HCT116 (cell line): ENCODE measurements around the gene CA10. TPM values are rescaled to one million over a fixed set of nuclear protein-coding genes. Genes with fewer than 3 reads are reported as not detected.

Experiments
- ATAC-seq: fragments of 200-7000 bp; cut with Tn5 transposase; 2 replicates; pipeline ENCODE4 v1.9.1; 2020; ENCODE audit warnings: mild to moderate bottlenecking, moderate library complexity
- BruUV-seq: library from RNA; stranded (reverse); fragments of 400-500 nt; replicated peaks from 2 replicates; lab custom pipeline; 2021; lab: Mats Ljungman, UMichigan
- CTCF ChIA-PET: fragments of 300-600 bp; sonication (Branson Sonifier 250); formaldehyde crosslinking; loops from one replicate; lab custom pipeline; 2021; ENCODE audit warnings: antibody characterized with exemption; lab: Charles Lee
- POLR2A ChIA-PET: fragments of 300-600, 350-600 bp; sonication (Branson Sonifier 250); formaldehyde crosslinking; loops from one replicate; lab custom pipeline; 2021; ENCODE audit warnings: antibody characterized with exemption; lab: Charles Lee
- RAD21 ChIA-PET, 2 experiments: fragments of 300-600 bp; sonication (Branson Sonifier 250); formaldehyde crosslinking; loops; one replicate each; lab custom pipeline; 2023; ENCODE audit warnings: low total read pairs in 2 of 2; ENCODE audit not compliant: uncharacterized antibody in 2 of 2, unreplicated experiment in 2 of 2, low non-redundant PET in 1 of 2; lab: Charles Lee
- DNase-seq: peaks from one replicate; pipeline ENCODE4 v3.0.0-alpha.2; 2010; ENCODE audit warnings: low read depth, low spot score
- H2AFZ ChIP-seq: fragments of 200-600 bp; shearing (Covaris generic), sonication (generic); 2 replicates; pipeline ENCODE4 v1.6.1; 2017; ENCODE audit warnings: low read depth, mixed run types, mixed read lengths, antibody characterized with exemption, low read length; ENCODE audit not compliant: poor library complexity, severe bottlenecking
- H3K27ac ChIP-seq: 2 replicates; pipeline ENCODE4 v1.5.1; 2012; ENCODE audit warnings: low read depth, low read length
- H3K27me3 ChIP-seq: fragments of 200-600 bp; sonication (generic); 2 replicates; pipeline ENCODE4 v1.6.1; 2016; ENCODE audit warnings: mixed run types, low read length, mixed read lengths; ENCODE audit not compliant: insufficient read depth
- H3K36me3 ChIP-seq, 2 experiments: fragments of 200-500 bp in 1 of 2; fragments of 200-600 bp in 1 of 2; sonication (Bioruptor generic) in 1 of 2; sonication (generic) in 1 of 2; 2 replicates each; pipeline versions ENCODE4 v1.5.1 to v1.6.1; 2014 to 2016; ENCODE audit warnings: low read length in 2 of 2, inconsistent platforms in 1 of 2, mixed read lengths in 1 of 2, mixed run types in 1 of 2; ENCODE audit not compliant: insufficient read depth in 2 of 2, control insufficient read depth in 1 of 2
- H3K4me1 ChIP-seq, 2 experiments: fragments of 200-600 bp in 1 of 2; sonication (generic) in 1 of 2; 2 replicates each; pipeline versions ENCODE4 v1.5.1 to v1.6.1; 2012 to 2017; ENCODE audit warnings: low read length in 2 of 2, inconsistent platforms in 1 of 2, mild to moderate bottlenecking in 1 of 2, mixed read lengths in 1 of 2, mixed run types in 1 of 2, moderate library complexity in 1 of 2; ENCODE audit not compliant: insufficient read depth in 2 of 2, control insufficient read depth in 1 of 2
- H3K4me2 ChIP-seq: fragments of 200-600 bp; sonication (generic); 2 replicates; pipeline ENCODE4 v1.6.1; 2017; ENCODE audit warnings: mixed run types, low read length, mixed read lengths
- H3K4me3 ChIP-seq, 2 experiments: fragments of 200-600 bp in 1 of 2; sonication (generic) in 1 of 2; replicated peaks in 1 of 2; 2 replicates each; pipeline ENCODE4 v1.5.1; 2011 to 2016; ENCODE audit warnings: low read length in 2 of 2, control low read depth in 1 of 2, low read depth in 1 of 2, mild to moderate bottlenecking in 1 of 2, mixed read lengths in 1 of 2, mixed run types in 1 of 2
- H3K79me2 ChIP-seq: fragments of 200-600 bp; sonication (generic); 2 replicates; pipeline ENCODE4 v1.6.1; 2017; ENCODE audit warnings: mild to moderate bottlenecking, mixed run types, low read length, moderate library complexity, mixed read lengths; ENCODE audit not compliant: insufficient read depth
- H3K9ac ChIP-seq: fragments of 200-600 bp; sonication (generic); 2 replicates; pipeline ENCODE4 v1.6.1; 2016; ENCODE audit warnings: low read length, mixed read lengths
- H3K9me2 ChIP-seq: fragments of 200-600 bp; sonication (generic), shearing (Covaris generic); 2 replicates; pipeline ENCODE4 v1.6.1; 2017; ENCODE audit warnings: mixed run types, mild to moderate bottlenecking, moderate library complexity; ENCODE audit not compliant: insufficient read depth
- H3K9me3 ChIP-seq, 2 experiments: fragments of 200-500 bp in 1 of 2; fragments of 200-600 bp in 1 of 2; sonication (Bioruptor generic) in 1 of 2; sonication (generic) in 1 of 2; 2 replicates each; pipeline ENCODE4 v1.6.1; 2014 to 2017; ENCODE audit warnings: low read length in 2 of 2, mixed read lengths in 2 of 2, inconsistent platforms in 1 of 2, low read depth in 1 of 2, mild to moderate bottlenecking in 1 of 2, mixed run types in 1 of 2, moderate library complexity in 1 of 2; ENCODE audit not compliant: control insufficient read depth in 1 of 2, insufficient read depth in 1 of 2
- H4K20me1 ChIP-seq: fragments of 200-600 bp; sonication (generic), shearing (Covaris generic); 2 replicates; pipeline ENCODE4 v1.6.1; 2017; ENCODE audit warnings: mixed run types, mild to moderate bottlenecking, moderate library complexity; ENCODE audit not compliant: insufficient read depth
- ATF3 ChIP-seq: IDR thresholded peaks from 2 replicates; pipeline ENCODE4 v1.6.1; 2012
- CBX3 ChIP-seq: IDR thresholded peaks from 2 replicates; pipeline ENCODE4 v1.6.1; 2012; ENCODE audit warnings: low read depth
- CEBPB ChIP-seq: IDR thresholded peaks from 2 replicates; pipeline ENCODE4 v1.6.1; 2012; ENCODE audit warnings: low read depth
- EGR1 ChIP-seq: IDR thresholded peaks from 2 replicates; pipeline ENCODE4 v1.6.1; 2012; ENCODE audit warnings: low read depth
- EZH2phosphoT487 ChIP-seq: fragments of 200-600 bp; IDR thresholded peaks from 2 replicates; pipeline ENCODE4 v1.6.1; 2018; ENCODE audit warnings: antibody characterized with exemption, borderline replicate concordance
- MAX ChIP-seq: IDR thresholded peaks from 2 replicates; pipeline ENCODE4 v1.6.1; 2012
- POLR2A ChIP-seq: IDR thresholded peaks from 2 replicates; pipeline ENCODE4 v1.7.0; 2011; ENCODE audit warnings: borderline replicate concordance; ENCODE audit not compliant: insufficient read depth, insufficient read length; ENCODE audit errors: extremely low read depth
- REST ChIP-seq: IDR thresholded peaks from 2 replicates; pipeline ENCODE4 v1.6.1; 2012; ENCODE audit warnings: low read depth
- SP1 ChIP-seq: IDR thresholded peaks from 2 replicates; pipeline ENCODE4 v1.6.1; 2012; ENCODE audit warnings: low read depth
- SRF ChIP-seq: IDR thresholded peaks from 2 replicates; pipeline ENCODE4 v1.6.1; 2012; ENCODE audit warnings: low read depth
- YY1 ChIP-seq: IDR thresholded peaks from 2 replicates; pipeline ENCODE4 v1.6.1; 2011; ENCODE audit warnings: low read length, low read depth, moderate library complexity, mild to moderate bottlenecking; ENCODE audit not compliant: insufficient replicate concordance; ENCODE audit errors: extremely low read depth
- ZBTB33 ChIP-seq: IDR thresholded peaks from 2 replicates; pipeline ENCODE4 v1.6.1; 2011; ENCODE audit warnings: mild to moderate bottlenecking, low read length, moderate library complexity; ENCODE audit not compliant: insufficient replicate concordance; ENCODE audit errors: extremely low read depth
- ZNF274 ChIP-seq: fragments of 200-500 bp; sonication (Bioruptor generic); IDR thresholded peaks from 2 replicates; pipeline ENCODE4 v1.6.1; 2014; ENCODE audit warnings: mild to moderate bottlenecking, low read depth, low read length, inconsistent platforms
- intact Hi-C: fragments of 100-400 bp; cut with micrococcal nuclease; formaldehyde crosslinking; loops from 2 replicates; pipeline ENCODE4 v1.10.0; 2022
- total RNA-seq: library from RNA; stranded (reverse); gene quantifications from one replicate; pipeline ENCODE4 v1.2.1, GENCODE V29; 2021; ENCODE audit not compliant: unreplicated experiment

The CA10 gene
- total RNA-seq, 1 experiment from 2014 or later = not detected

GRCh38 chr17:51770027-51770759 lies 388.3 kb downstream of the CA10 start:
- no TSS peak for BruUV-seq
- ChIA-PET RAD21 (no interaction called here), CTCF (no interaction called here), POLR2A (no interaction called here)
- H3K9me2 ChIP-seq = no peaks in the 10 kb centered on the region
- H3K4me3 ChIP-seq = no peak overlapping the region
- no peaks in the 10 kb centered on the region for H4K20me1 ChIP-seq
- intact Hi-C loops = no loop called here
- TF ChIP-seq YY1 (no peak), CEBPB (no peak), CBX3 (no peak), REST (no peak)
- H2AFZ ChIP-seq = no peak overlapping the region
- DNase-seq (no peak), ATAC-seq (no peak)
- no peaks in the 10 kb centered on the region for H3K9me3 ChIP-seq
- H3K27ac ChIP-seq = no peak overlapping the region
- H3K9ac ChIP-seq = no peak overlapping the region
- no peaks in the 10 kb centered on the region for H3K4me1 ChIP-seq
- no peaks in the 10 kb centered on the region for H3K36me3 ChIP-seq
- H3K79me2 ChIP-seq = no peaks in the 10 kb centered on the region
- H3K4me2 ChIP-seq = no peak overlapping the region
- H3K27me3 ChIP-seq = no peaks in the 10 kb centered on the region; the same call in 1 of the 2 replicates

- no peak overlapping the region for H3K27ac ChIP-seq
- H3K9ac ChIP-seq = no peak overlapping the region
- H2AFZ ChIP-seq = no peak overlapping the region
- DNase-seq (no peak), ATAC-seq (no peak)
- H3K27me3 ChIP-seq = no peaks in the 10 kb centered on the region; the same call in 1 of the 2 replicates
- no peak overlapping the region for H3K4me2 ChIP-seq
- H3K36me3 ChIP-seq = no peaks in the 10 kb centered on the region
- no peak overlapping the region for H3K4me3 ChIP-seq
- ChIA-PET CTCF (no interaction called here), POLR2A (no interaction called here), RAD21 (no interaction called here)
- H3K9me2 ChIP-seq = no peaks in the 10 kb centered on the region
- no peaks in the 10 kb centered on the region for H3K79me2 ChIP-seq
- H4K20me1 ChIP-seq = no peaks in the 10 kb centered on the region
- BruUV-seq = no TSS peak
- H3K9me3 ChIP-seq = no peaks in the 10 kb centered on the region
- intact Hi-C loops = no loop called here
- no peaks in the 10 kb centered on the region for H3K4me1 ChIP-seq
- TF ChIP-seq ZNF274 (no peak), ATF3 (no peak), EZH2phosphoT487 (no peak), MAX (no peak), EGR1 (no peak), SRF (no peak), SP1 (no peak), ZBTB33 (no peak), CBX3 (no peak), YY1 (no peak), POLR2A (no peak)
These were observed 389.3 kb downstream of the CA10 start for GRCh38 chr17:51769231-51769630.
